HCT116 (cell line): ENCODE measurements around the gene SOD3.

ENCODE experiments used
- ATF3 ChIP-seq: IDR thresholded peaks from 2 replicates; pipeline ENCODE4 v1.6.1; 2012
- CEBPB ChIP-seq: IDR thresholded peaks from 2 replicates; pipeline ENCODE4 v1.6.1; 2012; ENCODE audit warnings: low read depth
- EGR1 ChIP-seq: IDR thresholded peaks from 2 replicates; pipeline ENCODE4 v1.6.1; 2012; ENCODE audit warnings: low read depth
- EZH2 ChIP-seq: fragments of 200-600 bp; sonication (generic); IDR thresholded peaks from 2 replicates; pipeline ENCODE4 v1.6.1; 2017; ENCODE audit warnings: antibody characterized with exemption, mixed run types
- EZH2phosphoT487 ChIP-seq: fragments of 200-600 bp; IDR thresholded peaks from 2 replicates; pipeline ENCODE4 v1.6.1; 2018; ENCODE audit warnings: antibody characterized with exemption, borderline replicate concordance
- JUND ChIP-seq: IDR thresholded peaks from 2 replicates; pipeline ENCODE4 v1.6.1; 2012
- POLR2A ChIP-seq: IDR thresholded peaks from 2 replicates; pipeline ENCODE4 v1.7.0; 2011; ENCODE audit warnings: borderline replicate concordance; ENCODE audit not compliant: insufficient read depth, insufficient read length; ENCODE audit errors: extremely low read depth
- POLR2AphosphoS5 ChIP-seq: IDR thresholded peaks from 2 replicates; pipeline ENCODE4 v1.6.1; 2011; ENCODE audit warnings: mild to moderate bottlenecking, low read depth, low read length, moderate library complexity
- RAD21 ChIP-seq: IDR thresholded peaks from 2 replicates; pipeline ENCODE4 v1.6.1; 2012; ENCODE audit warnings: low read depth, mild to moderate bottlenecking
- SIN3A ChIP-seq: IDR thresholded peaks from 2 replicates; pipeline ENCODE4 v1.6.1; 2012; ENCODE audit warnings: low read depth
- YY1 ChIP-seq: IDR thresholded peaks from 2 replicates; pipeline ENCODE4 v1.6.1; 2011; ENCODE audit warnings: low read length, low read depth, moderate library complexity, mild to moderate bottlenecking; ENCODE audit not compliant: insufficient replicate concordance; ENCODE audit errors: extremely low read depth
- ZNF274 ChIP-seq: fragments of 200-500 bp; sonication (Bioruptor generic); IDR thresholded peaks from 2 replicates; pipeline ENCODE4 v1.6.1; 2014; ENCODE audit warnings: mild to moderate bottlenecking, low read depth, low read length, inconsistent platforms
- TF ChIP-seq, protein P1 (sequence below), 3 experiments: fragments of 200-600 bp in 1 of 3; sonication (generic) in 1 of 3; IDR thresholded peaks in 2 of 3; conservative IDR thresholded peaks in 1 of 3; 2 replicates each; pipeline ENCODE4 v1.5.1; 2012 to 2017; ENCODE audit warnings: low read depth in 2 of 3, low read length in 2 of 3, antibody characterized with exemption in 1 of 3, borderline replicate concordance in 1 of 3, control low read depth in 1 of 3, mild to moderate bottlenecking in 1 of 3, mixed read lengths in 1 of 3, mixed run types in 1 of 3, moderate library complexity in 1 of 3; ENCODE audit not compliant: insufficient read depth in 1 of 3

- TF ChIP-seq, protein P1, sequence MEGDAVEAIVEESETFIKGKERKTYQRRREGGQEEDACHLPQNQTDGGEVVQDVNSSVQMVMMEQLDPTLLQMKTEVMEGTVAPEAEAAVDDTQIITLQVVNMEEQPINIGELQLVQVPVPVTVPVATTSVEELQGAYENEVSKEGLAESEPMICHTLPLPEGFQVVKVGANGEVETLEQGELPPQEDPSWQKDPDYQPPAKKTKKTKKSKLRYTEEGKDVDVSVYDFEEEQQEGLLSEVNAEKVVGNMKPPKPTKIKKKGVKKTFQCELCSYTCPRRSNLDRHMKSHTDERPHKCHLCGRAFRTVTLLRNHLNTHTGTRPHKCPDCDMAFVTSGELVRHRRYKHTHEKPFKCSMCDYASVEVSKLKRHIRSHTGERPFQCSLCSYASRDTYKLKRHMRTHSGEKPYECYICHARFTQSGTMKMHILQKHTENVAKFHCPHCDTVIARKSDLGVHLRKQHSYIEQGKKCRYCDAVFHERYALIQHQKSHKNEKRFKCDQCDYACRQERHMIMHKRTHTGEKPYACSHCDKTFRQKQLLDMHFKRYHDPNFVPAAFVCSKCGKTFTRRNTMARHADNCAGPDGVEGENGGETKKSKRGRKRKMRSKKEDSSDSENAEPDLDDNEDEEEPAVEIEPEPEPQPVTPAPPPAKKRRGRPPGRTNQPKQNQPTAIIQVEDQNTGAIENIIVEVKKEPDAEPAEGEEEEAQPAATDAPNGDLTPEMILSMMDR (IDR thresholded peaks at IDR 0.05 in 2 of 3, conservative IDR thresholded peaks at IDR 0.05 in 1 of 3; ENCODE audit: borderline replicate concordance in 1 of 3, insufficient read depth in 1 of 3, low read depth in 2 of 3, low read length in 2 of 3) = no peak
- no peak for TF ChIP-seq POLR2AphosphoS5
- no peak for TF ChIP-seq ATF3
- TF ChIP-seq EZH2 = no peak
- TF ChIP-seq POLR2A = no peak
- no peak for TF ChIP-seq ZNF274
- TF ChIP-seq JUND = no peak
- no peak for TF ChIP-seq RAD21
- TF ChIP-seq CEBPB = no peak
- TF ChIP-seq EGR1 = no peak
- no peak for TF ChIP-seq EZH2phosphoT487
- no peak for TF ChIP-seq YY1
- no peak for TF ChIP-seq SIN3A
Measured at GRCh38 chr4:24849351-24849750, 54.0 kb downstream of the SOD3 start.
